ENCODE data around the gene NDUFB7. TPM values are rescaled to one million over a fixed set of nuclear protein-coding genes. Genes with fewer than 3 reads are reported as not detected.

The NDUFB7 gene
- total and polyA plus RNA-seq, 9 donors = 86.9 to 429 (median 153) TPM; not detected in 1

DNA sequence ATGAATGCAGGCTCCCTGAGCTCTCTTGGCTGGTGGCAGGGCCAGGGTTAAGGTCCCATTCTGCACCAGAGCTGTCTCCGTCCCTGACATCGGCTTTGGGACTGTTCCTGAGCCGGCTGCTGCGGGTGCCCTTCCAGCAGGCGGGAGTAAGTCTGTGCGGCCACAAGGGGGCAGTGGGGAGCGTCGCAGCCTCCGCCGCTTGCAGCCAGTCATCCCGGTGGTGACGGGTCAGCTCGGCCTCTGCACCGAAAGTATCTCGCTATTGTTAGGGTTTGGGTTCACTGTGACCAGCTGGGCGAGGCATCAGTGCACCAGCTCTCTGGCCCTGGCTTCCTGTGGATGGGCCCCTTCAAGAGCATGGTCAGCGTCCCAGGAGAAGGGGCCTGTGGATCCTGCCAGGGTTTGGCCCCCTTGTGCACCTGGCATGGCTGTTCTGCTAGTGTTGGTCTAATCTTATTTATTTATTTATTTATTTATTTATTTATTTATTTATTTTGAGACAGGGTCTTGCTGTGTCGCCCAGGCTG, 15.1 kb downstream of the NDUFB7 start:
- Histone ChIP-seq H3K36me3 (no peaks in the 10 kb centered on the region), H3K4me3 (no peak overlapping the region), H3K27ac (no peak overlapping the region), H3K4me1 (ENCODE audit: insufficient read depth) (peaks cover 4% of the 10 kb centered on the region), H3K9me3 (no peaks in the 10 kb centered on the region), H3K27me3 (no peaks in the 10 kb centered on the region)
- TF ChIP-seq POLR2A (IDR thresholded peaks at IDR 0.05) = no peak
- TF ChIP-seq, protein P1, sequence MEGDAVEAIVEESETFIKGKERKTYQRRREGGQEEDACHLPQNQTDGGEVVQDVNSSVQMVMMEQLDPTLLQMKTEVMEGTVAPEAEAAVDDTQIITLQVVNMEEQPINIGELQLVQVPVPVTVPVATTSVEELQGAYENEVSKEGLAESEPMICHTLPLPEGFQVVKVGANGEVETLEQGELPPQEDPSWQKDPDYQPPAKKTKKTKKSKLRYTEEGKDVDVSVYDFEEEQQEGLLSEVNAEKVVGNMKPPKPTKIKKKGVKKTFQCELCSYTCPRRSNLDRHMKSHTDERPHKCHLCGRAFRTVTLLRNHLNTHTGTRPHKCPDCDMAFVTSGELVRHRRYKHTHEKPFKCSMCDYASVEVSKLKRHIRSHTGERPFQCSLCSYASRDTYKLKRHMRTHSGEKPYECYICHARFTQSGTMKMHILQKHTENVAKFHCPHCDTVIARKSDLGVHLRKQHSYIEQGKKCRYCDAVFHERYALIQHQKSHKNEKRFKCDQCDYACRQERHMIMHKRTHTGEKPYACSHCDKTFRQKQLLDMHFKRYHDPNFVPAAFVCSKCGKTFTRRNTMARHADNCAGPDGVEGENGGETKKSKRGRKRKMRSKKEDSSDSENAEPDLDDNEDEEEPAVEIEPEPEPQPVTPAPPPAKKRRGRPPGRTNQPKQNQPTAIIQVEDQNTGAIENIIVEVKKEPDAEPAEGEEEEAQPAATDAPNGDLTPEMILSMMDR (IDR thresholded peaks at IDR 0.05) = peak; percentile 65 to 82 (median 65)
- DNase-seq = peak; percentile 41 to 76 (median 65)
- intact Hi-C loops (cut with DNase I) = no loop called here
- WGBS, 3 donors = 10 to 13% (median 13%) methylated on average over 18 of the region's 18 CpGs

DNA sequence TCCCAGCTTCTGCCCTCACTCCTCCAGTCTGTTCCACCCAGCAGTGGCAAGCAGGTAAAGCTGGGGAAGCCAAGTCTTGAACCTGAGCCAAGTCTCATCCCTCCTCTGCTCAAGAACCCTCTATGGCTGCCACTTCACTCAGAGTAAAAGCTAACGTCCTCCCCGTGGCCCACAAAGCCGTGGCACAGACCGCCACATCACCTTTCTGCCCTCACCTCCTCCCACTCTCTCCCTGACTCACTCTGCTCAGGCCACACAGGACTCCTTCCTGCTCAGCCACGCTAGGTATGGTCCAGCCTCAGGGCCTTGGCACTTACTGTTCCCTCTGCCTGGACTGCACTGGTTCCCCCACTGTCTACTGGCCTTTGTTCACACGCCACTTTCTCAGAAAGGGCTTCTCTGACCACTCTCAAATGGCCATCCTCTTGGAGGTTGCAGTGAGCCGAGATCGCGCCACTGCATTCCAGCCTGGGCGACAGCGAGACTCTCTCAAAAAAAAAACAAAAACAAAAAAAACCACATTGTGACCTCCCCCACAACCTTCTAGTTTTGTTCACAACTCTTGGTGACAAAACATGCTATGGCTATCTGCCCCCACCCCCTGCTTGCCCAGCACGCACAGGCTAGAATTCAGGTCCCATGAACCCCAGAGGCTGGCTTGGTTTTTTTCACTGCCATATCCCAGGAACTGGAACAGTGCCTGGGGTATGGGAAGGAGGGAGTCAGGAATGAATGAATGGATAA, 15.8 kb downstream of the NDUFB7 start:
- no peak for DNase-seq
- TF ChIP-seq, protein P1 (IDR thresholded peaks at IDR 0.05) = no peak
- H3K27ac ChIP-seq = no peak overlapping the region
- H3K4me1 ChIP-seq (ENCODE audit: insufficient read depth) = peaks cover 9% of the 10 kb centered on the region
- no peaks in the 10 kb centered on the region for H3K27me3 ChIP-seq
- no peaks in the 10 kb centered on the region for H3K9me3 ChIP-seq
- no peak overlapping the region for H3K4me3 ChIP-seq
- H3K36me3 ChIP-seq = no peaks in the 10 kb centered on the region
- WGBS, 3 donors = 43 to 70% (median 51%) methylated on average over 12 of the region's 12 CpGs
- intact Hi-C loops (cut with DNase I) = no loop called here

DNA sequence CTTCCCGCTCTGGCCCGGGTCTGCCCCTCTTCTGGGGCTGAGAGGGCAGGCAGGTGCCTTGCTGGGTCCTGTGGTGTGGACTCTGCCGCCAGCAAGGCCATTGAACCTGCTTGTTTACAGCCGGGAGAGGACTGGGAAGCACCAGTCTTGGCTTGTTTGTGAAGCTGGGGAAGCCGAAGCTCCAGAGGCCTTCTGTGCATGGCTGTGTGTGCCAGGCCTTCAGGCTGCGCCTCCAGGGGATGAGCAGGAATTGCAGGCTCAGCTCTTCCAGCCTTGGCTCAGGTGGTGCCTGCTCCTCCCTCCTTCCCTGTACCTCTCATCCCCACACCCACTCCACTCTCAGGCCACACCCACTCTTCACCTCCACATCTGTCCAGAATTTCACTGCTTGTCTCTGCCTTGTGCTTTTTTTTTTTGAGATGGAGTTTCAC, 17.5 kb downstream of the NDUFB7 start:
- H3K36me3 ChIP-seq = no peaks in the 10 kb centered on the region
- H3K9me3 ChIP-seq = no peaks in the 10 kb centered on the region
- intact Hi-C loops (cut with DNase I) = no loop called here
- TF ChIP-seq EP300 (IDR thresholded peaks at IDR 0.05) (no peak), POLR2A (IDR thresholded peaks at IDR 0.05) (no peak)
- TF ChIP-seq, protein P1 (IDR thresholded peaks at IDR 0.05) = no peak
- no peak for DNase-seq
- 52 to 89% (median 60%) methylated on average over 4 to 6 of the region's 6 CpGs for WGBS, 3 donors
- H3K27ac ChIP-seq = no peak overlapping the region
- H3K4me3 ChIP-seq = no peak overlapping the region
- no peaks in the 10 kb centered on the region for H3K27me3 ChIP-seq
- H3K4me1 ChIP-seq (ENCODE audit: insufficient read depth) = peaks cover 9% of the 10 kb centered on the region

DNA sequence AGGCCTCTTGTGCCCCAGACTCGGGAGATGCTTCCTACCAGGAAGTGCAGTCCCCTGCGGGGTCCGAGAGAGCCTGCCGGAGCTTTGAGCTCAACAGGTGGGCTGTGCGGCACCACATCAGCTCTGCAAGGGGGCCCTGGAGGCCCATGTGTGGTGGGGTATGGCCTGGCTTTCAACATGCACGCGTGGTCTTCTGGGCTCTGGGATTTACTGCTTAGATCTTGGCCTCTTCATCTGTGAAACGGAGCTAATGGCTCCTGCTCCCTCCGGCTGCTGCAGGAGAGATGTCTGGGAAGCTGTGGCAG, 18.0 kb downstream of the NDUFB7 start:
- WGBS, 3 donors = 75 to 80% (median 75%) methylated on average over 9 of the region's 9 CpGs
- no peak overlapping the region for H3K4me3 ChIP-seq
- no peak overlapping the region for H3K27ac ChIP-seq
- intact Hi-C loops (cut with DNase I) = no loop called here
- no peaks in the 10 kb centered on the region for H3K9me3 ChIP-seq
- H3K27me3 ChIP-seq = no peaks in the 10 kb centered on the region
- H3K4me1 ChIP-seq (ENCODE audit: insufficient read depth) = peaks cover 9% of the 10 kb centered on the region
- no peaks in the 10 kb centered on the region for H3K36me3 ChIP-seq
- DNase-seq = no peak
- TF ChIP-seq, protein P1 (IDR thresholded peaks at IDR 0.05) = no peak
- TF ChIP-seq EP300 (IDR thresholded peaks at IDR 0.05) (no peak), POLR2A (IDR thresholded peaks at IDR 0.05) (no peak)
